Activated CD8-positive, alpha-beta memory T cell treated with anti-CD3 and anti-CD28 coated beads, Interleukin-2, amount 50 U/mL, for 1 hour (primary cell): ENCODE measurements around the gene TTYH3.
"Not testable (repeated sequence)": the region's sequence is repeated elsewhere in the genome, so short reads cannot be mapped to it uniquely, and the experiment has no call there.

Experiments used
- DNase-seq: peaks from one replicate; pipeline ENCODE4 v3.0.0-alpha.2; 2020; ENCODE audit errors: extremely low read depth

TTYH3 gene

GRCh38 chr7:2603044-2603965, 28.5 kb upstream of the TTYH3 start:
- DNase-seq: no peak

GRCh38 chr7:2604608-2605174, 27.1 kb upstream of the TTYH3 start:
- no peak for DNase-seq

- DNase-seq: no peak
Observed at GRCh38 chr7:2605608-2606538, 25.9 kb upstream of the TTYH3 start.

- DNase-seq: no peak
Observed at GRCh38 chr7:2606539-2606936, 25.2 kb upstream of the TTYH3 start.

GRCh38 chr7:2607122-2607922, 24.5 kb upstream of the TTYH3 start:
- no peak for DNase-seq

- no peak for DNase-seq
Observed at GRCh38 chr7:2607923-2608904, 23.6 kb upstream of the TTYH3 start.

- DNase-seq: no peak
Observed at GRCh38 chr7:2608921-2609411, 22.8 kb upstream of the TTYH3 start.

- DNase-seq: not testable (repeated sequence)
Observed at GRCh38 chr7:2609646-2610045, 22.1 kb upstream of the TTYH3 start.

- no peak for DNase-seq
Observed at GRCh38 chr7:2610466-2610865, 21.3 kb upstream of the TTYH3 start.

GRCh38 chr7:2610898-2611297, 20.9 kb upstream of the TTYH3 start:
- DNase-seq: no peak

- DNase-seq: no peak
Observed at GRCh38 chr7:2611401-2611800, 20.4 kb upstream of the TTYH3 start.

GRCh38 chr7:2611922-2612321, 19.9 kb upstream of the TTYH3 start:
- no peak for DNase-seq

GRCh38 chr7:2612445-2613097, 19.2 kb upstream of the TTYH3 start:
- DNase-seq: no peak

GRCh38 chr7:2613098-2613930, 18.5 kb upstream of the TTYH3 start:
- DNase-seq: no peak

- DNase-seq: no peak
Observed at GRCh38 chr7:2613931-2614600, 17.7 kb upstream of the TTYH3 start.

GRCh38 chr7:2614631-2615330, 17.0 kb upstream of the TTYH3 start:
- no peak for DNase-seq
